ENCODE results near the gene NEURL3.

DNA sequence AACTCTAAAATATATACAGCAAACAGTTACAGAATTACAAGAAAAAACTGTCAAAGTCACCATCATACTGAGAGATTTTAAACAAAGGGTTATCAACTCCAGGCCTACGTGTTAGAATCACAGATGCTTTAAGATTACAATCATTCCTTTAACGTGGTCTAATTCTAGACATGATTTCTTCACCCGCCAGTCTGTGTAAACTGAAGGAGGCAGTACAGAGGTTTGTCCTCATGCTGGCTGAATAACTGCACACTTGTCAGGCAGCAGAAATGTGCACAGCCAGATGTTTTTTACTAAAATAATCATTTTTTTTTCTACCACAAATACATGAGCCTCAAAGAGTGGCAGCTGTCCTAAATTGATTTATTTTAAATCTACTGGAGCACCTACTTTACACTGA is 15.5 kb upstream of the NEURL3 start:
- TF ChIP-seq, protein P1, sequence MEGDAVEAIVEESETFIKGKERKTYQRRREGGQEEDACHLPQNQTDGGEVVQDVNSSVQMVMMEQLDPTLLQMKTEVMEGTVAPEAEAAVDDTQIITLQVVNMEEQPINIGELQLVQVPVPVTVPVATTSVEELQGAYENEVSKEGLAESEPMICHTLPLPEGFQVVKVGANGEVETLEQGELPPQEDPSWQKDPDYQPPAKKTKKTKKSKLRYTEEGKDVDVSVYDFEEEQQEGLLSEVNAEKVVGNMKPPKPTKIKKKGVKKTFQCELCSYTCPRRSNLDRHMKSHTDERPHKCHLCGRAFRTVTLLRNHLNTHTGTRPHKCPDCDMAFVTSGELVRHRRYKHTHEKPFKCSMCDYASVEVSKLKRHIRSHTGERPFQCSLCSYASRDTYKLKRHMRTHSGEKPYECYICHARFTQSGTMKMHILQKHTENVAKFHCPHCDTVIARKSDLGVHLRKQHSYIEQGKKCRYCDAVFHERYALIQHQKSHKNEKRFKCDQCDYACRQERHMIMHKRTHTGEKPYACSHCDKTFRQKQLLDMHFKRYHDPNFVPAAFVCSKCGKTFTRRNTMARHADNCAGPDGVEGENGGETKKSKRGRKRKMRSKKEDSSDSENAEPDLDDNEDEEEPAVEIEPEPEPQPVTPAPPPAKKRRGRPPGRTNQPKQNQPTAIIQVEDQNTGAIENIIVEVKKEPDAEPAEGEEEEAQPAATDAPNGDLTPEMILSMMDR (IDR thresholded peaks at IDR 0.05; ENCODE audit: low read depth, low read length) = no peak
- TF ChIP-seq POLR2A (IDR thresholded peaks at IDR 0.05; ENCODE audit: extremely low read depth, insufficient read length) = no peak
